ENCODE measurements around the gene CNTROB. TPM values are rescaled to one million over a fixed set of nuclear protein-coding genes. Genes with fewer than 3 reads are reported as not detected.

The CNTROB gene
- total RNA-seq, 1 experiment from 2014 or later: 30.1 TPM

GRCh38 chr17:7982666-7983065 is 50.7 kb downstream of the CNTROB start:
- Histone ChIP-seq H3K4ac (ENCODE audit: low read depth, low read length) (no peak overlapping the region), H2AK5ac (ENCODE audit: insufficient read length, low read length) (no peak overlapping the region), H4K91ac (ENCODE audit: insufficient read length, low read depth, low read length) (no peak overlapping the region), H3K4me2 (ENCODE audit: insufficient read depth, insufficient read length, low read length) (no peak overlapping the region), H2BK12ac (ENCODE audit: insufficient read length, low read depth, low read length) (no peak overlapping the region), H2BK120ac (ENCODE audit: low read depth, low read length, poor library complexity, severe bottlenecking) (no peak overlapping the region), H3K9me3 (ENCODE audit: control insufficient read depth, low read depth, low read length) (no peaks in the 10 kb centered on the region), H4K20me1 (ENCODE audit: control insufficient read depth, insufficient read depth, insufficient read length) (no peaks in the 10 kb centered on the region), H3K9ac (ENCODE audit: extremely low read depth, insufficient read length, low read length) (no peak overlapping the region), H4K5ac (ENCODE audit: insufficient read length, low read depth, low read length) (no peak overlapping the region), H2AFZ (ENCODE audit: low read length) (no peak overlapping the region), H3K27me3 (ENCODE audit: insufficient read depth, low read length) (no peaks in the 10 kb centered on the region), H3T11ph (ENCODE audit: low read length) (no peak overlapping the region), H3K4me1 (ENCODE audit: insufficient read depth, low read length) (no peaks in the 10 kb centered on the region), H3K23me2 (ENCODE audit: insufficient read length, low read depth, low read length, poor library complexity, severe bottlenecking) (no peaks in the 10 kb centered on the region), H2BK5ac (ENCODE audit: insufficient read length, low read length) (no peak overlapping the region), H3K23ac (ENCODE audit: insufficient read length, low read depth, low read length) (no peak overlapping the region), H2BK15ac (ENCODE audit: low read depth, low read length) (no peak overlapping the region), H3K14ac (ENCODE audit: insufficient read depth, low read length) (no peak overlapping the region), H4K8ac (replicated peaks; ENCODE audit: insufficient read length, low read depth, low read length) (no peak overlapping the region), H3K18ac (ENCODE audit: insufficient read length, low read depth, low read length) (no peak overlapping the region), H3K56ac (ENCODE audit: insufficient read length, low read depth, low read length) (no peak overlapping the region), H3K79me1 (ENCODE audit: insufficient read depth, low read depth, low read length, poor library complexity, severe bottlenecking) (no peaks in the 10 kb centered on the region), H3K79me2 (ENCODE audit: insufficient read depth, low read length) (no peaks in the 10 kb centered on the region), H2BK20ac (ENCODE audit: low read depth, low read length, poor library complexity, severe bottlenecking) (no peak overlapping the region), H3K27ac (ENCODE audit: insufficient read length, low read depth, low read length) (no peak overlapping the region)
- Mint-ChIP-seq H3K27ac (no peak overlapping the region), H3K27me3 (ENCODE audit: low read depth) (peaks cover 11% of the 10 kb centered on the region), H3K9me3 (no peaks in the 10 kb centered on the region), H3K36me3 (ENCODE audit: insufficient read depth in 1 of 3, low read depth in 3 of 3) (no peaks in the 10 kb centered on the region), H3K4me3 (no peak overlapping the region), H3K4me1 (peaks cover 7 to 15% of the 10 kb centered on the region in 2 experiments)
- no CpG with 5 or more reads among the region's 6 CpGs for WGBS (ENCODE audit: extremely low coverage, insufficient read length, low lambda C conversion rate)
- DNase-seq: no peak
- peak; percentile 34; the same call in 2 of the 3 replicates for TF ChIP-seq CTCF (conservative IDR thresholded peaks at IDR 0.05)

Measured in H9 (cell line).